Fibroblast of skin of left biceps (primary cell): ENCODE measurements around the gene RORC.
A peak's percentile ranks its signal among the peaks of the same experiment; 100 is the strongest.
"Not testable (repeated sequence)": the region's sequence is repeated elsewhere in the genome, so short reads cannot be mapped to it uniquely, and the experiment has no call there.

Experiments
- DNase-seq, 2 experiments: peaks; one replicate each; pipeline ENCODE4 v3.0.0-alpha.2; 2013; ENCODE audit warnings: low read depth in 2 of 2

Gene RORC

GRCh38 chr1:151831605-151832004 is at the start of gene RORC:
RORC (minus strand) TSS chr1:151831802; CDS start chr1:151831764, 38 bp downstream.
- no peak for DNase-seq

DNA sequence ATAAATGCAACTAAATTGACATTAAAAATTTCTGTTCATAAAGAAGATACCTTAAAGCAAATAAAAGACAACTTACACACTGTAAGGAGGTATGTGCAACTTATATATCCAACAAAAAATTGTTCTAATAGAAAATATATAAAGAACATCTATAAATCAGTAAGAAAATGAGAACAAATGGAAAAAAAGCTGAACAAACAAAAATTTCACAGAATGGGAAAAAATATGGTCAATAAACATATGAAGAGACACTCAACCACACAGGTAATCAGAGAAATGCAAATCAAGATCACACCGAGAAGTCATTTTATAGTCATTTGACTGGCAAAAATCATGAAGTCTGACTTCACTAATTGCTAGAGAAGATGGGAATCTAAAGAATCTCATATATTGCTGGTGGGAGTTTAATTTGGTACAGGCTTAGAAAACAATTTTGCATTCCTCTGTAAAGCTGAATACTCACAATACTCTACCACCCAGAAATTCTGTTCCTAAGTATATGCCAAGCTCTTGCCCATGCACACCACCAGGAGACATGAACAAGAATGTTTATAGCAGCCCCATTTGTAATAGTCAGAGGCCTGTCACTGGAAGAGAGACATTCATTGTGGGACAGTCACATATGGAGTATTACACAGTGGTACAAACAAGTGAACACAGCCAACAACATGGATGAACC is 44.0 kb upstream of the RORC start:
- DNase-seq: no peak

DNA sequence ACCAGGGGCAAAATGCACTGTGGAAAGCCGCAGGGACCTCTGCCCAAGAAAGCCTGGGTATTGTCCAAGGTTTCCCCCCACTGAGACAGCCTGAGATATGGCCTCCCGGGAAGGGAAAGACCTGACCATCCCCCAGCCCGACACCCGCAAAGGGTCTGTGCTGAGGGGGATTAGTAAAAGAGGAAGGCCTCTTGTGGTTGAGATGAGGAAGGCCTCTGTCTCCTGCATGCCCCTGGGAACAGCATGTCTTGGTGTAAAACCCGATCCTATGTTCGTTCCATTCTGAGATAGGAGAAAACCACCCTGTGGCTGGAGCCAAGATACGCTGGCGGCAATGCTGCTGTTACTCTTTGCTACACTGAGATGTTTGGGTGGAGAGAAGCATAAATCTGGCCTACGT is 41.2 kb upstream of the RORC start:
- not testable (repeated sequence) for DNase-seq

GRCh38 chr1:151871284-151872030 is 39.9 kb upstream of the RORC start:
- DNase-seq: no peak

- DNase-seq: no peak
Observed at GRCh38 chr1:151868486-151868885, 36.9 kb upstream of the RORC start.

DNA sequence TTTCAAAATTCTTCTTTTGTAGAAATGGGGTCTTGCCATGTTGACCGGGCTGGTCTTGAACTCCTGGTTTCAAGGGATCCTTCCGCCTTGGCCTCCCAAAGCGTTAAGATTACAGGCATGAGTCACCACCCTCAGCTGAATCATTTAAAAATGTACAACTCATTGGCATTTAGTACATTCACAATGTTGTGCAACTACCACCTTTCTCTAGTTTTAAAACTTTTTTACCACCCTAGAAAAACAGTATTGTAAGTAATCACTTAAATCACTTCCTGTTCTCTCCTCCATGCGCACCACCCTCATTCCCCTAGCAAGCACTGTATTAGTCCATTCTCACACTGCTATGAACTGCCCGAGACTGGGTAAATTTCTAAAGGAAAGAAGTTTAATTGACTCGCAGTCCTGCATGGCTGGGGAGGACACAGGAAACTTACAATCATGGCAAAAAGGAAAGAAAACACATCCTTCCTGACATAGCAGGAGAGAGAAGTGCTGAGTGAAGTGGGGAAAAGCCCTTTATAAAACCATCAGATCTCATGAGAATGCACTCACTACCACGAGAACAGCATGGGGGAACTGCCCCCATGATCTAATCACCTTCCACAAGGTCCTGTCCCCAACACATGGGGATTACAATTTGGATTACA is 36.3 kb upstream of the RORC start:
- DNase-seq: peak in 1 of 2 experiments; percentile 12

DNA sequence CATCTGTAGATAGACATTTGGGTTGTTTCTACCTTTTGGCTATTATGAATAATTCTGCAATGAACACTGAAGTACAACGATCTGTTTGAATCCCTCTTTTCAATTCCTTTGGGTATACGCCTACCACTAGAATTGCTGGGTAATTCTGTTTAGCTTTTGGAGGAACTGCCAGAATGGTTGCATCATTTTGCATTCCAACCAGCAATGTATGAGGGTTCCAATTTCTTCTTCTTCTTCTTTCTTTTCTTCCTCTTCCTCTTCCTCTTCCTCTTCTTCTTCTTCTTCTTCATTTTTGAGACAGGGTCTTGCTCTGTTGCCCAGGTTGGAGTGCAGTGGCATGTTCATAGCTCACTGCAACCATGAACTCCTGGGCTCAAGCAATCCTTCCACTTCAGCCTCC is 35.7 kb upstream of the RORC start:
- no peak for DNase-seq

DNA sequence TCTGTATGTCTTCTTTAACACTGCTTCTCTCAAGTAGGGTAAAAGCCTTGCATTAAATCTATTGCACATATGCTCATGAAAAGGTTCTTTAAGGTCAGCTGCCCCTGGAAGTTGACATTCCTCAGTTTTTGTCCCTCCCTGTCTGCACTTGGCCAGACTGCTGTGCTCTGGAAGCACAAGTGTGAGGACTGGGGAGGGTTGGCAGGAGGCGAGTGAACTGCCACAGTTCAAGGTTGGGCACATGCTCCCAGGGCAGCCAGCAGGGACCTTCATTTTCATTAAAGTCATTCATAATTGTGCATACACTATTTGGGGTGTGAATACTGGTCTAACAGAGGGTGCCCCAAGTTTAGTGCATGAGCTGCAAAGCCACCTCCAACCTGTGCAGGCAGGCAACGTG is 32.8 kb upstream of the RORC start:
- DNase-seq: no peak

DNA sequence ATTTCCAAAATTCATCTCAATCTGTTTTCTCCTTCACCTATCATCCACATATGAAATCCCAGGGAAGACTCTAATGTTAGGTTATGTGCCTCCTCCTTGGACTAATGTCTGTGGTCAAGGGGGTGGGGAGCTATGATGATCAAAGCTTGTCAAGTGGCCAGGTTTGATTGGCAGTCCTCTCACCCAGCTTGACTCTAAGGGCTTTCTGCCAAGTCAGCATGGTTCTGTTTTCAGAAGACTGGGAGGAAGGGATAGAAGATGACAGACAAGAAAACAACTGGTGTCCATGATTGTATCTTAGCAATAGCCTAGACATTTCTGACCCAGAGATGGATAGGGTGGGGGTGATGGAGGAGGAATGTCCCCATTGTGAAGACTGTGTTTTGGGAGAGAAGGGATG is 31.0 kb upstream of the RORC start:
- DNase-seq: no peak

- no peak for DNase-seq
Observed at GRCh38 chr1:151860504-151861187, 29.0 kb upstream of the RORC start.

- DNase-seq: no peak
Observed at GRCh38 chr1:151859891-151860293, 28.3 kb upstream of the RORC start.

GRCh38 chr1:151858886-151859665 is 27.5 kb upstream of the RORC start:
- DNase-seq: no peak

- DNase-seq: no peak
Observed at GRCh38 chr1:151858030-151858746, 26.6 kb upstream of the RORC start.

- no peak for DNase-seq
Observed at GRCh38 chr1:151855933-151856332, 24.3 kb upstream of the RORC start.

- not testable (repeated sequence) for DNase-seq
Observed at GRCh38 chr1:151855516-151855915, 23.9 kb upstream of the RORC start.

GRCh38 chr1:151854658-151855057 is 23.1 kb upstream of the RORC start:
- no peak for DNase-seq

DNA sequence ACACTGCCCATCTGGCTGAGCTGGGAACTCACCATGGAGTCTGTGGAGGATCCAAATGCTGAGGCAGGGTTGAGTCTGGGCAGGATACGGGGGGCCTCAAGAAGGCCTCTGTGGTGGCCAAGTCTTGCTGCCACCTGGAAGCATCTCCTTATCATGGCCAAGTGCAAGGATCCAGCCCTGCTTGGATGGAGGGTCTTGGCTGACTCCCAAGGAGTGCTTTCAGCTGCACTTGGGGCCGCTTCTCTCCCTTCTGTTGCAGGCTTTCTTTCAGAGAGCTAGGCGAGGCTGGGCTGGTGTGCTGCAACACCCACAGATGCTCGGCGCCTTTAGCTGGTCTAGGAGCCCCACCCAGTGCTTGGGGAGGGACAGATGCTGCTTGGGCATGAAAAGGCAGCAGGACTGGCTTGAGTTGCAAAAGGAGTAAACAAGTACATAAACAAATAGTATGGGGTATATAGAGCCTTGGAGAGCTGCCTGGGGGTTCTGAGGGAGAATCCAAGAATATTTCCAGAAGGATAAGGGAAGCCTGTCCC is 21.9 kb upstream of the RORC start, which contains the start of gene THEM5:
Gene THEM5, minus strand, starts transcription at position 302 of the 533 bp plus-strand sequence. Its CDS starts 147 bp downstream, at position 155.
- DNase-seq: no peak

DNA sequence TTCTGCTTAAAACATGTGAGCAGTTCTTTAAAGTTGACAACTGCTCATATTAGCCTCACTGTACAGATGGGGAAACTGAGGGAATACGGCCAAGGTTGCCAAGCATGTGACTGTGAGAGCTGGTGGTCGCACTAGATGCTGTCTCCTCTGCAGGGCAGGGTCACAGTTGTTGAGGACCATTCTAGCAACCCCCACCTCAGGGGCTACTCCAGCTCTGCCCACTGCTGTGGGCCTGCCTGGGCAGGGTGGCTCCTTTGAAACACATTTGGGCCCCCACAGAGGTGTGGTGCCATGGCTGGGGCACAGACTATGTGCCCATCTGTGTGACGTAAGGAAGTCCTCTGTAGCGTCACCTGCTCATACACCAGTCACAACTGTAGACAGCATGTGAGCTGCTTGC is 21.1 kb upstream of the RORC start:
- no peak for DNase-seq

DNA sequence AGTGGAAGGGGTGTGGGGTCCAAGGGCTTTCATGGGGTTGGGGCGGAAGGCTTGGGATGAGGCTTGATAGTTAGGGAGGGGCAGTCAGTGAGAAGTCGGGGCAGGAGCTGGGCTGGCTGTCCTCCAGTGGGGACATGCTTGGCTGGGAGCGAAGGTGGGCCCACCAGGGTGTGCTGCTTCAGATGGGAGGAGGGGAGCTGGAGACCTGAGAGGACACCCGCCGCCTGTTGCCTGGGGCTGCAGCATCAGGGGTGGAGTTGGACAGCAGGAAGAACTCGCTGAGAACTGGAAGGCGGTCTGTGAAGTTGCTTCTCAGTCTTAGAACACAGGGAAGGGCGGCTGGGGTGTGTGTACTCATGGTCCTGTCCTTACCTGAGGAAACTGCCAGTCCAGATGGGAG is 20.3 kb upstream of the RORC start:
- DNase-seq: no peak

DNA sequence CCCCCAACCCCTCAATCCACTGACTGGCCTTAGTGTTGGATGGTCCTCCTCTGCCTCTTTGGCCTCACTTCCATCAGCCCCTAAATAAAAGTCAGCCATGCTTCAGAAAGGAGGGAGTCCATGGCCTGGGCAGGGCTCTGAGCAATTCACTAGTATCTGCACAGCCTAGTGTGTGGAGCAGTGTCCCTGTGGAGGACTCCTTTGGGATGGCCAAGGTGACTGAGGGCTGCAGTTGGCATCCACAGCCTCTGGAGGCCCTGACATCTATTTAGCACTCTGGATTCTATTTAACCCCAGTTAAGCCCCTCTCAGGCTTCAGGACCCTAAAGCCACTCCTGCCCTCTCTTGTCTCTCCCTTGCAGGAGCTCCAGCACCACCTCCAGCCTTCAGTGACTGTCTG is 18.3 kb upstream of the RORC start:
- no peak for DNase-seq
